ENCODE results near the gene DHX34.
A peak's percentile ranks its signal among the peaks of the same experiment; 100 is the strongest.
"Not testable (repeated sequence)": the region's sequence is repeated elsewhere in the genome, so short reads cannot be mapped to it uniquely, and the experiment has no call there.

The DHX34 gene

DNA sequence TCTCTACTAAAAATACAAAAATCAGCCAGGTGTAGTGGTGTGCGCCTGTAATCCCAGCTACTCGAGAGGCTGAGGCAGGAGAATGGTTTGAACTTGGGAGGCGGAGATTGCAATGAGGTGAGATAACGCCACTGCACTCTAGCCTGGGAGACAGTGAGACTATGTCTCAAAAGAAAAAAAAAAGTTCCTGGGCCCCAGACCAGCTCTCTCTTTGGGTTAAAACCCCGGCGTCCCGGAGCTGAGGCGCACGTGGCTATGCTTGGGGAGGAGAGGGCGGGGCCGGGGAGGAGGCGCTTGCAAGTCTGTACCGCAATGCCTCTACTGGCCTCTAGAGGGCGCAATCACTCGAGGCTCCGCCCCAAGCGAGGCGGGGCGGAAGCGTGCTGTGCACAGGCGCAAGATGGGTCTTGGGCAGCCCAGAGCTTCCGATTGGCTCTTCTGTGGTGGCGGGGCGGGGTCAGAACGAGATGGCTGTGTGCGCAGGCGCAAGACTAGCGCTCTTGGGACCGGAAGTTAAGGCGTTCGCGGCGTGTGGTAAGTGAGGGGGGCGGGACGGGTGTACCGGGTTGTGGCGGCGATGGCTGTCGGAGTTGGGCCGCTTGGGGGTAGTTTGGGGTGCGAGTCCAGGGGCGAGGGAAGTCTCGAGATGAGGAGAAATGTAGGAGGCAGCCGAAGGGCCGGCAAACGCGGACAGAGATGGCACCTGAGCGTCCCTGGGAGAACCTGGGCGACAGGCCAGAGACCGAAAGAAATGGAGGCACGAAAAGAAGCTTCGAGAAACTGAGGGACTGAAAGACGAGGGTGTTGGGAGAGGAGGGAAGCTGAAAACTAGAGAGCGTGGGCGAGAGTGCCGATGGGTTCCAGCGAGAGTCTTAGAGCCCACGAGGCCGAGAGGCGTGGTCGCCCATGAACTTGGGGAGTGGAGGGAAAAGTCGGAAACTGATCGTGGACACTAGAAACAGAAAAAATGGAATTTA, at the start of gene DHX34:
Gene DHX34 (plus strand): TSS at position 497 of the 977 bp plus-strand sequence. CDS start 3,716 bp downstream, outside the sequence.
- Histone ChIP-seq H3K4me1 (ENCODE audit: control insufficient read depth, low read length) (peaks cover 54% of the 10 kb centered on the region), H3K36me3 (ENCODE audit: control insufficient read depth, low read length) (peaks cover 37% of the 10 kb centered on the region), H3K27ac (ENCODE audit: low read depth, low read length) (peak within 1 kb of the TSS; percentile 62), H3K79me2 (ENCODE audit: control insufficient read depth, low read length) (peaks cover 50% of the 10 kb centered on the region), H3K4me3 (ENCODE audit: low read length) (peak within 1 kb of the TSS; percentile 93), H3K9me2 (replicated peaks; ENCODE audit: control insufficient read depth, low read length) (no peaks in the 10 kb centered on the region), H3K27me3 (ENCODE audit: control insufficient read depth, low read length) (no peaks in the 10 kb centered on the region), H3F3A (ENCODE audit: control insufficient read depth, insufficient read depth) (0 out of 2 replicates have a peak, but pooled peaks cover 1% of the 10 kb centered on the region), H4K20me1 (ENCODE audit: control insufficient read depth, insufficient read depth, low read depth, low read length) (no peaks in the 10 kb centered on the region), H3K4me2 (ENCODE audit: low read length) (peak within 1 kb of the TSS; percentile 94), H3K9me3 (ENCODE audit: control insufficient read depth, insufficient read depth, low read length) (no peaks in the 10 kb centered on the region)
- TF ChIP-seq CTCF (IDR thresholded peaks at IDR 0.05; ENCODE audit: low read depth, low read length, poor library complexity, severe bottlenecking) (peak; percentile 95), EZH2phosphoT487 (IDR thresholded peaks at IDR 0.05; ENCODE audit: borderline replicate concordance, low read length) (no peak)

- not testable (repeated sequence) for H3F3A ChIP-seq (ENCODE audit: control insufficient read depth, insufficient read depth); H3K79me2 ChIP-seq (ENCODE audit: control insufficient read depth, low read length); H3K9me3 ChIP-seq (ENCODE audit: control insufficient read depth, insufficient read depth, low read length); H3K27ac ChIP-seq (ENCODE audit: low read depth, low read length); H3K27me3 ChIP-seq (ENCODE audit: control insufficient read depth, low read length); H3K9me2 ChIP-seq (replicated peaks; ENCODE audit: control insufficient read depth, low read length); H3K36me3 ChIP-seq (ENCODE audit: control insufficient read depth, low read length); H3K4me3 ChIP-seq (ENCODE audit: low read length); H3K4me2 ChIP-seq (ENCODE audit: low read length); H4K20me1 ChIP-seq (ENCODE audit: control insufficient read depth, insufficient read depth, low read depth, low read length)
- peaks cover 72% of the 10 kb centered on the region for H3K4me1 ChIP-seq (ENCODE audit: control insufficient read depth, low read length)
Measured at GRCh38 chr19:47300867-47301266, 48.2 kb upstream of the DHX34 start.

- H3K27me3 ChIP-seq (ENCODE audit: control insufficient read depth, low read length): 0 out of 2 replicates have a peak, but pooled peaks cover 3% of the 10 kb centered on the region
- no peaks in the 10 kb centered on the region for H3K9me2 ChIP-seq (replicated peaks; ENCODE audit: control insufficient read depth, low read length)
- H3K36me3 ChIP-seq (ENCODE audit: control insufficient read depth, low read length): no peaks in the 10 kb centered on the region
- no peaks in the 10 kb centered on the region for H3K79me2 ChIP-seq (ENCODE audit: control insufficient read depth, low read length)
- H3K27ac ChIP-seq (ENCODE audit: low read depth, low read length): no peak overlapping the region
- TF ChIP-seq CTCF (IDR thresholded peaks at IDR 0.05; ENCODE audit: low read depth, low read length, poor library complexity, severe bottlenecking): no peak
- no peak for TF ChIP-seq EZH2phosphoT487 (IDR thresholded peaks at IDR 0.05; ENCODE audit: borderline replicate concordance, low read length)
- H3F3A ChIP-seq (ENCODE audit: control insufficient read depth, insufficient read depth): peaks cover 6% of the 10 kb centered on the region; the same call in 1 of the 2 replicates
- H3K4me2 ChIP-seq (ENCODE audit: low read length): peak overlapping the region; percentile 24
- H3K4me3 ChIP-seq (ENCODE audit: low read length): peak overlapping the region; percentile 0; the same call in 1 of the 2 replicates
- H3K4me1 ChIP-seq (ENCODE audit: control insufficient read depth, low read length): peaks cover 58% of the 10 kb centered on the region
- no peaks in the 10 kb centered on the region for H4K20me1 ChIP-seq (ENCODE audit: control insufficient read depth, insufficient read depth, low read depth, low read length)
- no peaks in the 10 kb centered on the region for H3K9me3 ChIP-seq (ENCODE audit: control insufficient read depth, insufficient read depth, low read length)
Measured at GRCh38 chr19:47302249-47302648, 46.9 kb upstream of the DHX34 start.

GRCh38 chr19:47303966-47304365, 45.1 kb upstream of the DHX34 start:
- peaks cover 2% of the 10 kb centered on the region; the same call in 1 of the 2 replicates for H3F3A ChIP-seq (ENCODE audit: control insufficient read depth, insufficient read depth)
- peaks cover 4% of the 10 kb centered on the region; the same call in 1 of the 2 replicates for H3K27me3 ChIP-seq (ENCODE audit: control insufficient read depth, low read length)

More at GRCh38 chr19:47303966-47304365, 45.1 kb upstream of the DHX34 start:
- no peaks in the 10 kb centered on the region for H3K9me2 ChIP-seq (replicated peaks; ENCODE audit: control insufficient read depth, low read length)
- peaks cover 46% of the 10 kb centered on the region for H3K4me1 ChIP-seq (ENCODE audit: control insufficient read depth, low read length)
- no peak for TF ChIP-seq EZH2phosphoT487 (IDR thresholded peaks at IDR 0.05; ENCODE audit: borderline replicate concordance, low read length)
- no peak for TF ChIP-seq CTCF (IDR thresholded peaks at IDR 0.05; ENCODE audit: low read depth, low read length, poor library complexity, severe bottlenecking)
- no peaks in the 10 kb centered on the region for H3K79me2 ChIP-seq (ENCODE audit: control insufficient read depth, low read length)
- H3K4me2 ChIP-seq (ENCODE audit: low read length): no peak overlapping the region
- no peaks in the 10 kb centered on the region for H3K36me3 ChIP-seq (ENCODE audit: control insufficient read depth, low read length)
- no peaks in the 10 kb centered on the region for H3K9me3 ChIP-seq (ENCODE audit: control insufficient read depth, insufficient read depth, low read length)
- H3K4me3 ChIP-seq (ENCODE audit: low read length): no peak overlapping the region
- no peaks in the 10 kb centered on the region for H4K20me1 ChIP-seq (ENCODE audit: control insufficient read depth, insufficient read depth, low read depth, low read length)
- no peak overlapping the region for H3K27ac ChIP-seq (ENCODE audit: low read depth, low read length)
